ENCODE measurements around the gene SCNN1A.
A peak's percentile ranks its signal among the peaks of the same experiment; 100 is the strongest.

SCNN1A gene

DNA sequence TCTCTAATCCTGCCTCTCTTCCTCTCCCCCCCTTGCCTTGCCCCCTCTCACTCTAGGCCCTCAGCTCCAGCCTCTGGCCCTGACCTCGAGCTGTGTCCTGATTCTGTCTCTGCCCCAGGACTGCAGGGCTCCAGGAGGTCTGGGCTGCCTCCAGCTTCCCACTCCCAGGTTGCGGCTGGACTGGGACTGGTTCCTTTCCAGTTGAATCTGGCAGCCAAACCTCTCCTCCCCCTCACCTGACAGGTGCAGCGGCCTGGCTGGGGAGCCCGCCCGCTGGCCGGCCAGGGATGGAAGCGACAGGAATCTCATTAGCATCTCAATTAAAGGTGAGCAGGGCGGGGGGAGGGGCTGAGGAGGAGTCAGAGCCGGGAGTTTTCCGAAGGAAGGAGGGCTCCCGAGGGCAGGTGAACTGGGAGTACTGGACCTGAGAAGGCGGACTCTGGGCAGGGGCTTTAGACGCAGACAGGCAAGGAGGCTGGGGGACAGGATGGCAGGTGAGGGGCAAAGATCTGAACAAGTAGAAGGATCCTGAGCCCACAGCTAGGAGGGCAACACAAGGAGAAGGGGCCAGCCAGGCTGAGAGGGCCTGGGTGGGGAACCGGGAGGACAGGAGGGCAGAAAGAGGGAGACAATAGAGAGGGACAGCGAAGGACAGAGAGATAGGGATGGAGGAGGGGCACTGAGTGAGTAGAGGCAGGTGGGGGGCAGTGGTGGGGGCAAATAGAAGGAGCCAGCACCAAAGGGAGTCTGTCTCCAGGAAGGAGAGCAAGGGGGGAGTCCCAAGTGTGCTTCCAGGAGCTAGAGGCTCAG is at the start of gene SCNN1A:
SCNN1A (minus strand) TSS at position 295 of the 810 bp plus-strand sequence. CDS start 780 bp downstream, outside the sequence.
- DNase-seq = no peak

DNA sequence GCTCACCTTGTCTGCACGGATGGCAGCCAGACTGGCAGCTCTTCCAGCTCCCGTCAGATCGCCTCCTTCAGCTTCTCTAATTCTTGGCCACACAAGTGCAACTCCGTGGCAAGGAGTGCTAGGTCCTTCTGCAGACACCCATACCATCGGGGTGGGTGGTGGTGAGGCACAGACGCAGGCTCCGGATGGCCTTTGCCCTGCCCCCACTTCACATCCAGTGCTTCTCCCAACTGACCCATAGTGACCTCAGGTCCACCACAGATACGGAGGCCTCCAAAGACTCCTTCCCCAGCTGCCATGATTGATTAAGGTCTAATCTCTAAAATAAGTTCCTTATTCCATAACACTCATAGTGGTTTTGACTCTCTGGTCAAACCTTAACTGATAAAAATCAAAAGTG is 49.5 kb upstream of the SCNN1A start:
- DNase-seq = no peak

DNA sequence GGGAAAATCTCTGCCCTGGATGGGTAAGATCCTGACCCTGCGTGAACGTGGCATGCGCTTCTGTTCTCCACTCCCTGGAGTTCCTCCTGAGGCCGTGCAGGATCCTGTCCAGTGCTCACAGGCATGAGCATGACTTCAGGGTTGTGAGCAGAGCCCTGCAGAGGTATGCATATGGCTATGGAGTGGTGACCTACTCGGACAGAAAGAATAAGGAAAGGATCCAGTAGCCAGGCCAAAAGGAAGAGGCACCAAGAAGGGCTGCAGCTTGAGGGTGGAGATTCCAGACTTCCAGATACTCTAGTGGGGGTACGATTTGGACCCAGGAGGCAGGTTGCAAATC is 48.6 kb upstream of the SCNN1A start:
- no peak for DNase-seq

DNA sequence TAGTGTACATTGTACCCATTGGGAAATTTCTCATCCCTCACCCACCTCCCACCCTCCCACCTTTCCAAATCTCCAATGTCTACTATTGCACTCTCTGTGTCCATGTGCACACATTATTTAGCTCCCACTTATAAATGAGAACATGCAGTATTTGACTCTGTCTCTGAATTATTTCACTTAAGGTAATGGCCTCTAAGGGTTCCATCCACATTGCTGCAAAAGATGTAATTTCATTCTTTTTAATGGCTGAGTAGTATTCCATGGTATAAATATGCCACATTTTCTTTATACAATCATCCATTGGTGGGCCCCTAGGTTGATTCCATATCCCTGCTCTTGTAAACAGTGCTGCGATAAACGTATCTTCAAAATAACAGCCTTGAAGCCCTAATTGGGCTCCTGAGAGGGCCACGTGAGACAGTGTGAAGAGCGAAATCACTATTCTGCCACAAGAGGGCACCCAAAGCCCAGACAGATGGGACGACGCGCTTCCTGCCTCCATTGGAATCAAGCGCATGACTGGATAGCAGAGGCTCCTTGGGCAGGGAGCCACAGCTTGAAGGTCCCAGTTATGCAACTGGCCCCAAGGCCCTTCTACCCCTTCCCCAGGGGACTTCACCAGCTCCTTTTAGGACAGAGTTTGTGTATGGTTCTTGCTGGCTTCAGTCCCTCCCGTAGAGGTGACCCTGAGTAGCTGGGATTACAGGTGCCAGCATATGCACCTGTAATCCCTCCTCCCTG is 48.1 kb upstream of the SCNN1A start:
- DNase-seq = peak; percentile 83

DNA sequence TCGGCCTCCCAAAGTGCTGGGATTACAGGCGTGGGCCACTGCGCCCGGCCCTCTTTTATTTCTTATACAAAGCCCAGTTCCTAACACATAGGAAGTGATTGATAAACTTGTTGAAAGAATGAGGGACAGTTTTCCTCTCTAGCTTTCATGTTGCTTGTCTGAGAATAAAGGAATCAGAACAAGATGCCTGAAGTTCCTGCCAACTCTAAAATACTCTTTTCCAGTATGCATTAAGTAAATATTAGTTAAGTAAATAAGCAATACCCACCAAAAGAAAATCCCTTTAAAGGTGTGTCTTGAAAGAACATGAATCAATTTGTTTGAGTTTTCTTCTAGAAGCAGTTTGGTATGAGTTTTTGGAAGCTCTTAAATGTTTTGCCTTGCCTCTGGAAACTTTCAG is 45.0 kb upstream of the SCNN1A start:
- no peak for DNase-seq

DNA sequence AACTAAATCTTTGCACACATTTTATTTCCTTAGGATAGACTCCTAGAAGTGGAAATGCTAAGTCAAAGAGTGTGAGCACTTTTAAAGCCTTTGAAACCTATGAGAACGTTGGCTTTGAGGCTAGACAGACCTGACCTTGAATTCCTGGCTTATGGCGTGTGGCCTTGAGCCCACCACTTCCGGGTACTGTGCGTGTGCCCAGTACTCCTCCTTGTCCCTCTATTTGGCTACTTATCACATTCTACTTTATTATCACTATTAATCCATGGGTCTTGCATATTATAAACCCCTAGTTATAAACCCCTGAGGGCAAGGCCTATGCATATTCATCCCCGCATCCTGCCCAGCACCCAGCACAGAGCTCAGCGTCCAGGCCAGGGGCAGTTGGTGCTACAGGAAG is 43.4 kb upstream of the SCNN1A start:
- no peak for DNase-seq

DNA sequence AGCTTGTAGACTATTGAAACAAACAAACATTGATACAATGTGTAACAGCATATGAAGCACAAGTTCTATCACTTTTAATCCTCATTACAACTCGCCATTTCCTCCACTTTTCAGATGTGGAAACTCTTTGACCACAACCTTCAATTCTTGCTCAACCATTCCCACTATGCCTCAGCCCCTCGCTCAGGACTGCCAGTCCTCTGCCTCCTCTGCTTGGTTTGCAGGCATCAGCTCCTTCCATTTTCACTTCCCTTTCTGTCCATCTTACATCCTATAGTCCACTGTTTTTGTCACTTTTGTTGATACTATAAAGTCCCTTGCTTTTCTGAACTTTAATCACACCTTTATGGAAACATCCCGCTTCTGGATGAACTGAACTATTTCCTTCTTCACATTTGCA is 41.2 kb upstream of the SCNN1A start:
- DNase-seq = no peak

DNA sequence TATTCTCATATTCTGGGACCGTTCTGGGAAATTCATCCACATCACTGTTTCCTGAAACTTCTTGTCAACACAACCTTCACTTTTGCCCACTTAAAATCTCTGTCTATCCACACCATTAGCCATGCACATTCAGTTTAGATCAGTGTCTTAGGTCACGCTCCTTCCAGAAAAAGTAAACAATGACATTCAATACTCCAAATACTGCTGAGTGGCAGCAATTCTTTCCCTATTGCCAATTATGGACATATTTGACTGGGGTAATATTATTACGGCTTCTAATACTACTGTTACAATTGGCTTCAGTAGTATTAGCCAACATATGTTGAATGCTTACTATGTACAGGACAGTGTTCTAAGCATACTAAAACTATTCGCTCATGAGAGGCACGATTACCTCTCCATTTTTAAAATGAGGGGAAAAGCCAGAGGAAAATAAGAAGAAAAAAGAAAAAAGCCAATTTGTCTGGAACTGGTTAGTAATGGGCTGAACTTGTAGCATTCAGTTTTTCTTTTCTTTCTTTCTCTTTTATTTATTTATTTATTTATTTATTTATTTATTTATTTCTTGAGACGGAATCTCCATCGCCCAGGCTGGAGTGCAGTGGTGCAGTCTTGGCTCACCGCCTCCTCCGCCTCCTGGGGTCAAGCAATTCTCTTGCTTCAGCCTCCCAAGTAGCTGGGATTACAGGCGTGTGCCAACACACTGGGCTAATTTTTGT is 32.0 kb upstream of the SCNN1A start:
- no peak for DNase-seq

DNA sequence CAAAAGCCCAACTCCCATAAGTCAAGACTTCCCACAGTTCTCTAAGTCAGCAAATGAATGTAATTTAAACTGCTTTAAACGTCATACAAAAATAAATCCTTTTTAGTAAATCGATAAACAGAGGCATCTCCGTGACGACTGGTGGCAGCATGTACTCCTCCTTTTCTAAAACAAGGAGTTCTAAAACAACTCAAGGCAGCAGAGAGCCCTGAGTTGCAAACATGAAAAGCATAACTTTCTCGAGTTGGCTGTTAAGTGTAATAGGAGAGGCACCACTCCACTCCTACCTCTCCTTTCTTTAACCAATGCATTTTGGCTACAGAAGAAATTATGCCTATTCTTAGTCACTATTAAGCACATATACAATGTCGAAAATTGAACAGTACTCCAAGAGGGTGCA is 30.6 kb upstream of the SCNN1A start:
- no peak for DNase-seq

DNA sequence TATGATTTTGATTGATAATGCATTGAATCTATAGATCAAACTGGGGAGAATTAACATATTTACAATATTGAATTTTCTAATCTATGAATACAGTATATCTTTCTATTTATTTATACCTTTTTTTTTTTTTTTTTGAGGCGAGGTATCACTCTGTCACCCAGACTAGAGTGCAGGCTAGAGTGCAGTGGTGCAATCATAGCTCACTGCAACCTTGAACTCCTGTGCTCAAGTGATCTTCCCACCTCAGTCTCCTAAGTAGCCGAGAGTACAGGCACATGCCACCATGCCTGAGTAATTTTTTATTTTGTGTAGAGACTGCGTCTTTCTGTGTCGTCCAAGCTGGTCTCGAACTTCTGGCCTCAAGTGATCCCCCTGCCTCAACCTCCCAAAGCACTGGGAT is 29.0 kb upstream of the SCNN1A start:
- DNase-seq = no peak

DNA sequence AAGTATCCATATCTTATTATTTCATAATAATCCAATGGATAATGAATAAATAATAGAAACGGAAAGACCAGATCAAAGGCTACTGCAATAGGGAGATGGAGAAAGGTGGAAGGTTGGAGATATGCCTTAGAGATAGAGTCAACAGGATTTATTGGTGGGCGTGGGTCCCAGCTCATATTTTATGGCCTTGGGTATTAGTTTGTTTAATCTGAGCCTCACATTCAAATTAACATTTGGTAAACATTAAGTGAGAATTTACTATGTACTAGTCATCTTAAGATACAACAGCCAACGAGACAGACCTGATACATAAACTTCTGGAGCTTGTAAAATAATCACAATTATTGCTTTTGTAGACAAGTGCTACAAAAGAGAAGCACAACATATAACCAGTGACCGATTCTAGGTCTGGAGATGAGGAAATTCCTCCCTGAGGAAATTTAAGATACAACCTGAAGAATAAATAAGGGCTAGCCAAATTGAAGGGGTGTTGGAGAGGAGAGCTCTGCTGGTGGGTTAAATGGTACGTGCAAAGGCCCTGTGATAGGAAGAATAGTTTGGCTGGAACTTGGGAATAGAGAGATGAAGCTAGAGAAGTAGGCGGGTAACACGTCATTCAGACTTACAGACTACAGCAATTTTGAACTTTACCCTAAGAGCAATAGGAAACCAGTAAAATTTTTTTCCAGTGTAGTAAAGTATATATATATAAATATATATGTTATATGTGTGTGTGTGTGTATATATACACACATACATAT is 24.7 kb upstream of the SCNN1A start:
- no peak for DNase-seq

DNA sequence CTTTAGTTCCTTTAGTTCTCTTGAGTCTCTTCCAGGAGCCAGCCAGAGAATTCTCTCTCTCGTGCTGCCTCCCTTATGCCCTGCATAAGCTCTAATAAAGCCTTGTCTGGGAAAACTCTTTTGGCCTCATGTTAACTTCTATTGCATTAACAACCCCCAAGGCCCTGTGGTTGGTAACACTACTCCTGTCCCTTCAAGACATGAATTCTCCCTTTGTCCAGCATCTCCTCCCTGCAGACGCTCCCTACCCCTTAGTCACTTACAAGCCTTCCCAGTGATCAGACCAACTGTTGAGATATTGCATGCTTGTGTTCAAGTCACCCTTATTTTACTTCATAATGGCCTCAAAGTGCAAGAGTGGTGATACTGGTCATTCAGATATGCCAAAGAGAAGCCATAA is 20.7 kb upstream of the SCNN1A start:
- no peak for DNase-seq

DNA sequence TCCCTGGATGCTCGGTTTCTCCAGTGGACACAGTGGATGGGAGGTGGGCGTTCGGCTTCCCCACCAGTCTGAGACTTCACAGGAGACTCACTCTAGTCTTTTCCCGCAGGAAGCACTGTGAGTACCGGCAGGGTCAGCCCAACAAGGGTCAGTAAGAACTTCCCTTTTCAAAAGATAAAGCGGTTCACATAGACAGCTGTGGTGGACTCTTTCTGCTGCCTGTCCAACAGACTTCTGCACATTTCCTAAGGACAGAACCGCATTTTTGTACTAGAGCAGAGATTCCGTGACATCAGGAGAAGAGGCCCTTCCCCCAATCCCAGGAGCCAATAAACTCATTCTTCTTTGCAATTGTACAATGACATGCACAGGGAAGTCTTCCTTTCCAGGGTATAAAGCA is 19.0 kb upstream of the SCNN1A start:
- no peak for DNase-seq

DNA sequence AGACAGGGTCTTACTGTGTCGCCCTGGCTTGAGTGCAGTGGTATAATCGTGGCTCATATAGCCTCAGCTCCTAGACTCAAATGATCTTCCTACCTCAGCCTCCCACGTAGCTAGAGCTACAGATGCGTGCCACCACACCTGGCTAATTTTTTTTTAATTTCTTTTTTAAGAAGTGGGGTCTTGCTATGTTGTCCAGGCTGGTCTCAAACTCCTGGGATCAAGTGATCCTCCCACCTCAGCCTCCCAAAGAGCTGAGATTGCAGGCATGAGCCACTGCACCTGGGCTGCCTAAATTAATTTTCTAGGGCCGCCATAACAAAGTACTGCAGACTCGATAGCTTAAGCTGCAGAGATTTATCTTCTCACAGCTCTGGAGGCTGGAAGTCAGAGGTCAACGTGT is 17.7 kb upstream of the SCNN1A start:
- DNase-seq = no peak

DNA sequence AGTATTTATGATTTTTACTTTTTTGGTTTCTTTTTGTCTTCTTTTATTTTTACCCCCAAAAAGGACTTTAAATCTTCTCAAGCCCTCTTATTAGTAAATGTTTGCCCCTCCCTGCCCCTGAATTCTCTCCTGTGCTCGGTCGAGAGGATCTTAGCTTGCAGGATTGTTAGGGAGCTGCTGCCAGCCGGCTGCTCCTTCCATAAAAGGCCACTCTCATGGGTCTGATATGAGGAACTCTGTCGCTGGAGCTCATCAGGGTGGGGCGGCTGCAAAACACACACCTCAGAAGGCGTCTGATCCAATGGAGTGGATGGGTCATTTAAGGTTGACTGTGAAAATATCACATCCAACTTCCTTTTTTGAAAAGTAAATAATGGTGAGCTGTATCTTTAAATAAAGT is 17.1 kb upstream of the SCNN1A start:
- DNase-seq = no peak

DNA sequence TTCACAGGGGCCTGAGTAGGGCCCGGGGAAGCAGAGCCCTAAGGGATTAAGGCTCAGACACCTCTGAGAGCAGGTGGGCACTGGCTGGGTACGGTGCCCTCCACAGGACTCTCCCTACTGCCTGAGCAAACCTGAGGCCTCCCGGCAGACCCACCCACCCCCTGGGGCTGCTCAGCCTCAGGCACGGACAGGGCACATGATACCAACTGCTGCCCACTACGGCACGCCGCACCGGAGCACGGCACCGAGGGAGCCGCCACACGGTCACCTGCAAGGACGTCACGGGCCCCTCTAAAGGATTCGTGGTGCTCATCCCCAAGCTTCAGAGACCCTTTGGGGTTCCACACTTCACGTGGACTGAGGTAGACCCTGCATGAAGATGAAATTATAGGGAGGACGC is 15.7 kb upstream of the SCNN1A start:
- DNase-seq = no peak

DNA sequence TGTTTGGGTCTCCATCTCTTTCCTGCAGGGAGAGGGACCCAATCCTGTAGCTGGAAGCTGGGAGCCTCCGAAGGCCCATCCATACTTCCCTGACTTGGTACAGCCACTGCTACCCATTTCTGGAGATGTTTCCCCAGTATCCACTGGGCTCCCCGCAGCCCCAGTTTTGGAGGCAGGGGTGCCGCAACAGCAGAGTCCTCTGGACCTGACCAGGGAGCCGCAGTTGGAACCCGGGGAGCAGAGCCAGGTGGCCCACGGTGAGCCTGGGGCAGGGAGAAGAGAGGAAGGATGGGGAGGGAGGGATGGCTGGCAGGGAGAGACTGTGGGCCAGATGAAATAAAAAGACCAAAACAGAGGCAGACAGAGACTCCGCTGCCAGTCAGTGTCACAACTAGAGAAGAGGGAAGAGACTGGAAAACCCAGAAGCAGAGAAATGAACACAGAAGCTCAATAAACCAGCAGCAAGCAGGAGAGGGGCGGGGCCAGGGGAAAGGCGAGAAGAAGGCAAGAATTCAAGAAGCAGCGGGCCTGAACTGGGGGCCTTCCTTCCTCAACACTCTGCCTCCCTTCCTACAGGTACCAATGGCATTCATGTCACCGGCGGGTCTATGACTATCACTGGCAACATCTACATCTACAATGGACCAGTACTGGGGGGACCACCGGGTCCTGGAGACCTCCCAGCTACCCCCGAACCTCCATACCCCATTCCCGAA is 14.9 kb upstream of the SCNN1A start:
- no peak for DNase-seq

DNA sequence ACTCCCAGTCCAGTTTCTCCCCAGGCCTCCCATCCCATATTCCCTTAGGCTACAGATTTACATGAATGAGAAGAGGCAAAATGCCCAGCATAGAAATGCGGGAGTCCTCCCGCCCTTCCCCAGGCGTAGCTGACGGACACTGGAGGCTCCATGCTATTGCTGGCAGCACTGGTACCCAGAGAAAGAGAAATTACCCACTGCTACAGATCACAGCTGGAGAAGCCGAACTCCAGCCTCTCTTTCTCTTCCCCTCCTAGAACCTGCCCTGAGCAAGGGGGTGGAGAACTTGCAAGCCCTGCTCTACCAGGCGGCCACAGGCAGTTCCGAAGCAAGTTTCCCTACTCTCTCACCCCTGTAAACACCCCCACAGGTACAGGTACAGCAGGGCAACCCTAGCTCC is 12.2 kb upstream of the SCNN1A start:
- no peak for DNase-seq

DNA sequence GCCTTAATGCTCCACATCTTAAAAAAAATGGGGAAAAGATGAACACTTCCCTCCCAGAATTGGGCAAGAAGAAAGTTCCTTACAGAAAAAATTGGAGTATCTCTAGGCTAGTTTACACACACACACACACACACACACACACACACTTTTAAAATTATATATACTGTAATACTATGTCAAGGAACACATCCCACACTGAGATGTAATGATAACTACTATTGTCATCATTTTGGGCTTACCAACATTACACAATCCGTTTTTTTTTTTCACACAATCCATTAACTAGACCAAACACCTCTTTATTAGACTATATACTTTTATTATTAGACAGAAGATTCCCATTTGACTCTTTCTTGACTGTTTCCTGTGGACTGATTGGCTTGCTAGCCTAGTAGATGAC is 11.1 kb upstream of the SCNN1A start:
- DNase-seq = no peak

DNA sequence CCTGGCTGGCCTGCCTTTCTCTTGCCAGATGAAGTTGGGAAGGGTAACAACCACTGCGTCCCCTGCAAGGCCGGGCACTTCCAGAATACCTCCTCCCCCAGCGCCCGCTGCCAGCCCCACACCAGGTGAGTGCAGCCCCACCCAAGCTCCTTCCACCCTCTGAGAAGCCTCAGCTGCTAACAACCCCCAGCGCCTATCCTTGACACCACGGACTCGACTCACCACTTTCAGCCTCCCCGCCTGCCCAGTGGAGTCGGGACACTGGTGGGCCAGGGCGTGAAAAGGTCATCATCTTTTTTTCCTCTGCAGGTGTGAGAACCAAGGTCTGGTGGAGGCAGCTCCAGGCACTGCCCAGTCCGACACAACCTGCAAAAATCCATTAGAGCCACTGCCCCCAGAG is 10.7 kb upstream of the SCNN1A start:
- no peak for DNase-seq

DNA sequence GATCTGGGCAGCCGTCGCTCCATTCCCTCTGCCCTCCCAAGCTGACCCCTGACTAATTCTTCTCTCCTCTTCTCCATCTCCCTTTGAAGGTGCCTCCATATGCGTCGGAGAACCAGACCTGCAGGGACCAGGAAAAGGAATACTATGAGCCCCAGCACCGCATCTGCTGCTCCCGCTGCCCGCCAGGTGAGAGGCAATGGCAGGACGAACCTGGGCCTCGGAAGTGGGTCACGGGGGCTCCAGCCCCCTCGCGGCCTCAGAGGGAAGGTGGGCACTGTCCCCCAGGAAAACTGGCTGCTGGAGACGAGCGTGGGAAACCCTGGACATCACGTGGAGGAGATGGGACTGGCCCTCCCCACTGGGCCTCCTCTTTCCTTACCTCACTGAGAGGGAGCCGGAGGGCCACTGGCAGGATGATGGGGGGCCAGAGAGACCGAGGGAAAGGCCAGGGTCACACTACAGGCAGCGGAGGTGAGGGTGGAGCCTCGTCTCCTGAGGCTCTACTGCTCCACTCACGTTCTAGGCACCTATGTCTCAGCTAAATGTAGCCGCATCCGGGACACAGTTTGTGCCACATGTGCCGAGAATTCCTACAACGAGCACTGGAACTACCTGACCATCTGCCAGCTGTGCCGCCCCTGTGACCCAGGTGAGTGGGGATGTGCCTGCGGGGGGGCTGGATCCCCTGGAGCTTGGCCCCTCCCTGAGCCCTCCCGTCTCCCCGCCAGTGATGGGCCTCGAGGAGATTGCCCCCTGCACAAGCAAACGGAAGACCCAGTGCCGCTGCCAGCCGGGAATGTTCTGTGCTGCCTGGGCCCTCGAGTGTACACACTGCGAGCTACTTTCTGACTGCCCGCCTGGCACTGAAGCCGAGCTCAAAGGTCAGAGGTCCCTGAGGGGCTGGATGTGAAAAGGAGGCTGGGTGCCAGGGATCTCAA is 9.4 kb upstream of the SCNN1A start:
- DNase-seq = no peak

Data from stimulated activated CD4-positive, alpha-beta T cell treated with anti-CD3 and anti-CD28 coated beads, Interleukin-4, amount 100 ng/mL, for 24 hours (primary cell).